ENCODE measurements around the gene ZIC4. TPM values are rescaled to one million over a fixed set of nuclear protein-coding genes. Genes with fewer than 3 reads are reported as not detected.

The ZIC4 gene
- total and polyA plus RNA-seq, 7 experiments from 2014 or later = not detected

GRCh38 chr3:147407498-147408187 is 1.3 kb upstream of the ZIC4 start:
- Mint-ChIP-seq H3K4me1 (peaks cover 9 to 38% (median 26%) of the 10 kb centered on the region in 7 donors), H3K4me3 (peak overlapping the region in 7 of 10 donors; percentile 37 to 70 (median 47)), H3K9me3 (peaks cover 0 to 60% (median 20%) of the 10 kb centered on the region in 11 donors), H3K36me3 (peaks cover 0 to 21% (median 6%) of the 10 kb centered on the region in 5 donors), H3K27me3 (peaks cover 79 to 87% (median 83%) of the 10 kb centered on the region in 5 donors), H3K27ac (peak overlapping the region in 2 of 9 donors; percentile 54 to 91)
- no peak overlapping the region for H3K4me3 ChIP-seq (ENCODE audit: low read length)
- ATAC-seq (no peak), DNase-seq (no peak)
- H3K27ac ChIP-seq (ENCODE audit: low read depth, low read length) = no peak overlapping the region
- intact Hi-C loops (cut with micrococcal nuclease) = no loop called here
- ChIA-PET POLR2A (no interaction called here), CTCF (no interaction called here)
- peaks cover 0 to 15% (median 0%) of the 10 kb centered on the region in 3 experiments for H3K9me3 ChIP-seq (ENCODE audit: control insufficient read depth in 2 of 3, low read length in 3 of 3)
- no peaks in the 10 kb centered on the region for H3K36me3 ChIP-seq (ENCODE audit: control insufficient read depth in 2 of 3, insufficient read depth in 3 of 3, low read length in 3 of 3)
- peaks cover 0 to 25% of the 10 kb centered on the region in 2 donors for H3K27me3 ChIP-seq (ENCODE audit: control insufficient read depth in 2 of 2, insufficient read depth in 2 of 2, low read length in 2 of 2)
- H3K4me1 ChIP-seq (ENCODE audit: control insufficient read depth in 2 of 2, insufficient read depth in 2 of 2, low read length in 2 of 2) = no peaks in the 10 kb centered on the region

DNA sequence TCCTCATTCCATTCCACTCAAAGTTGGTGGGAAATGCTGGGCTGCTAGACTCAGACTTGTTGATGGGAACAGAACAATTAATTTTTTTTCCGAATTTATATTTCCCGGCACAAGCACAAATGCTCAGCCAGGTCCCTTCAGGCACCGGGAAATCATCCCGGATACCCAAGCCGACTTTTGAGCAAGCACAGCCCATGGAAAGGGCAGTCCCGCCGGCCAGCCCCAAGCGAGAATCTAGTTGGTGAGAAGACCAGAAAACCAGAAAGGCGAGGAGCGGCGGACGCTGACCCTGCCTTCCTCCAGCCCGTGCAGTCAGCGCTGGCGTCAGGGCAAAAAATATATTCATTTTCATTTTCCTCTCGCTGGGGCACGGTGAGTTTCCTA is 763 bp upstream of the ZIC4 start:
- intact Hi-C loops (cut with micrococcal nuclease) = no loop called here
- POLR2A ChIA-PET = no interaction called here

GRCh38 chr3:147405231-147406027 is 914 bp downstream of the ZIC4 start:
- Mint-ChIP-seq H3K4me3 (peak overlapping the region in 1 of 10 donors; percentile 38), H3K4me1 (peaks cover 0 to 20% (median 10%) of the 10 kb centered on the region in 7 donors), H3K36me3 (peaks cover 0 to 16% (median 5%) of the 10 kb centered on the region in 5 donors), H3K27me3 (peaks cover 81 to 90% (median 83%) of the 10 kb centered on the region in 5 donors), H3K9me3 (peaks cover 0 to 66% (median 22%) of the 10 kb centered on the region in 11 donors), H3K27ac (peak overlapping the region in 1 of 9 donors; percentile 33)
- H3K4me1 ChIP-seq (ENCODE audit: control insufficient read depth in 2 of 2, insufficient read depth in 2 of 2, low read length in 2 of 2) = no peaks in the 10 kb centered on the region
- H3K27ac ChIP-seq (ENCODE audit: low read depth, low read length) = no peak overlapping the region
- POLR2A ChIA-PET = no interaction called here
- intact Hi-C loops (cut with micrococcal nuclease) = no loop called here
- peaks cover 0 to 15% (median 0%) of the 10 kb centered on the region in 3 experiments for H3K9me3 ChIP-seq (ENCODE audit: control insufficient read depth in 2 of 3, low read length in 3 of 3)
- no peaks in the 10 kb centered on the region for H3K36me3 ChIP-seq (ENCODE audit: control insufficient read depth in 2 of 3, insufficient read depth in 3 of 3, low read length in 3 of 3)
- no peak overlapping the region for H3K4me3 ChIP-seq (ENCODE audit: low read length)
- H3K27me3 ChIP-seq (ENCODE audit: control insufficient read depth in 2 of 2, insufficient read depth in 2 of 2, low read length in 2 of 2) = peaks cover 0 to 12% of the 10 kb centered on the region in 2 donors
- ATAC-seq (no peak), DNase-seq (no peak)
- CTCF ChIA-PET = no interaction called here

More for the DNA sequence above, 763 bp upstream of the ZIC4 start:
- Mint-ChIP-seq H3K36me3 (peaks cover 0 to 21% (median 6%) of the 10 kb centered on the region in 5 donors), H3K27me3 (peaks cover 80 to 87% (median 83%) of the 10 kb centered on the region in 5 donors), H3K4me1 (peaks cover 6 to 34% (median 23%) of the 10 kb centered on the region in 7 donors), H3K27ac (peak overlapping the region in 2 of 9 donors; percentile 13 to 17), H3K4me3 (no peak overlapping the region), H3K9me3 (peaks cover 0 to 60% (median 22%) of the 10 kb centered on the region in 11 donors)
- CTCF ChIA-PET = no interaction called here
- ATAC-seq = no peak
- no peak for DNase-seq
- peaks cover 0 to 25% of the 10 kb centered on the region in 2 donors for H3K27me3 ChIP-seq (ENCODE audit: control insufficient read depth in 2 of 2, insufficient read depth in 2 of 2, low read length in 2 of 2)
- H3K4me1 ChIP-seq (ENCODE audit: control insufficient read depth in 2 of 2, insufficient read depth in 2 of 2, low read length in 2 of 2) = no peaks in the 10 kb centered on the region
- no peak overlapping the region for H3K4me3 ChIP-seq (ENCODE audit: low read length)
- H3K27ac ChIP-seq (ENCODE audit: low read depth, low read length) = no peak overlapping the region
- no peaks in the 10 kb centered on the region for H3K36me3 ChIP-seq (ENCODE audit: control insufficient read depth in 2 of 3, insufficient read depth in 3 of 3, low read length in 3 of 3)
- H3K9me3 ChIP-seq (ENCODE audit: control insufficient read depth in 2 of 3, low read length in 3 of 3) = peaks cover 0 to 15% (median 0%) of the 10 kb centered on the region in 3 experiments

DNA sequence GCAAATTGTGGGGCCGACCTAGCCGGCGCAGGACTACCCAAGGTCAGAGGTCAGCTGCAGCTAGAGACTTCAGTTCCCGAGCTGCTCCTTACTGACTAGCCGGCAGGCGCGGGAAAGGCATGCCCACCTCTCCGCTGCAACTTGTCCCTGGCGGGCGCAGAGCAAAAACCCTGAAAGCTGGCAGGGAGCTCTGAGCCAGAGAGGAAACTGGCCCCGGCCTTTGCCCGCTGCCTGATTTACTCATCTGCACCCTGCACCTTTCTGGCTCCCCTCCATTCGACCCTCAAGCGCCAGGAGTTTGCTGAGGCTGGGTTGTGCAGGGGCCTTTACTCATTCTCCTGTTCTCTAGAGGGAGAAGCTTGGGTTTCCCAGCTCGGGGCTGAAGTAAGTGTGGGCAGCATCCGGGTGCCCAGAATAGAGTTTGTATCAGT is 1.5 kb downstream of the ZIC4 start:
- no peak for ATAC-seq
- CTCF ChIA-PET = interaction anchor here (0.5 kb wide), 1 partner anchor 12 kb away, joined by 3 read pairs; no protein-coding TSS in a partner anchor

DNA sequence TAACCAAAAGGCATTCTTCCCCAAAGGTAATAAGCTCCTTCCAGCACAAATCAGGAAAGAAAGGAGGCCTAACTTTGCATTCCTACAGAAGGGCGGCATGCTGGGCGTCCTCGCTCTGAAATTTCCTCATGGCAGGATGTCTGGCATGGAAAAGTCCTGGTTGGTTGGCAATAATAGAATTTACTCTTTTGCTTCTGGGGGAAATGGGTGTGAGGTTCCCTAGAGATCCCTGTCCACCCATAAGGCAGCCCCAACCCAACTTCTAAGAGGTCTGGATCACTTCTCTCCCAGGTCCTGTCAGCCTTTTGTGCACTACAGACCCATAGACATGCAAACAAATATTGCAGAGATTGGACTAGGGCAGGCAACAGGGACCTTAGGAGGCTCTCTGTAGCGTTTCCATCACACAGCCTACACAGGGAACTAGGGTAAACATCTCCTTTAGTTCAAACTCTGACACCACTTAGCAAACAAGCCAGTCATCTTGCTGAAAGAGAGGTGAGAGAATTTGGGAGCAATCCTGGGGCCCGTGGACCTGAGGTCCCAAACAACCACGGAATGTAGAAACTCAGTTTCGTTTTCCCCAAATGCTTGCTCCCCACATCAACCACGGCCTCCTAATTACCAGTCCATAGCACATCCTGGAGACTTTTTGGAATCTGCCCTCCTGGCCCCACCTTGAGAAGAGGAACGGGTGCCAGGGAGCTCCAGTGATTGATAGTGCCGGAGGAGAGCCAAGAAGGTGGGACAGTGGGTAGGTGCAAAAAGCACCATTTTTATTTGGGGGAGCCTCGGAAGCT is 2.1 kb downstream of the ZIC4 start:
- ATAC-seq (no peak), DNase-seq (no peak)
- intact Hi-C loops (cut with micrococcal nuclease) = no loop called here
- Mint-ChIP-seq H3K36me3 (peaks cover 0 to 16% (median 5%) of the 10 kb centered on the region in 5 donors), H3K4me1 (peaks cover 0 to 16% (median 10%) of the 10 kb centered on the region in 7 donors), H3K27me3 (peaks cover 83 to 94% (median 88%) of the 10 kb centered on the region in 5 donors), H3K9me3 (peaks cover 0 to 72% (median 22%) of the 10 kb centered on the region in 11 donors), H3K27ac (no peak overlapping the region), H3K4me3 (no peak overlapping the region)
- Histone ChIP-seq H3K27ac (ENCODE audit: low read depth, low read length) (no peak overlapping the region), H3K4me1 (ENCODE audit: control insufficient read depth in 2 of 2, insufficient read depth in 2 of 2, low read length in 2 of 2) (no peaks in the 10 kb centered on the region), H3K27me3 (ENCODE audit: control insufficient read depth in 2 of 2, insufficient read depth in 2 of 2, low read length in 2 of 2) (peaks cover 0 to 7% of the 10 kb centered on the region in 2 donors), H3K9me3 (ENCODE audit: control insufficient read depth in 2 of 3, low read length in 3 of 3) (peaks cover 0 to 15% (median 0%) of the 10 kb centered on the region in 3 experiments), H3K4me3 (ENCODE audit: low read length) (no peak overlapping the region), H3K36me3 (ENCODE audit: control insufficient read depth in 2 of 3, insufficient read depth in 3 of 3, low read length in 3 of 3) (no peaks in the 10 kb centered on the region)
- CTCF ChIA-PET = interaction anchor here (0.5 kb wide), 1 partner anchor 13 kb away, joined by 3 read pairs; no protein-coding TSS in a partner anchor
- POLR2A ChIA-PET = no interaction called here

More for the DNA sequence above, 1.5 kb downstream of the ZIC4 start:
- peak overlapping the region in 1 of 9 donors; percentile 33 for H3K27ac Mint-ChIP-seq
- H3K9me3 Mint-ChIP-seq = peaks cover 0 to 66% (median 22%) of the 10 kb centered on the region in 11 donors
- H3K36me3 ChIP-seq (ENCODE audit: control insufficient read depth in 2 of 3, insufficient read depth in 3 of 3, low read length in 3 of 3) = no peaks in the 10 kb centered on the region
- H3K4me3 ChIP-seq (ENCODE audit: low read length) = no peak overlapping the region
- peaks cover 81 to 92% (median 85%) of the 10 kb centered on the region in 5 donors for H3K27me3 Mint-ChIP-seq
- H3K4me1 ChIP-seq (ENCODE audit: control insufficient read depth in 2 of 2, insufficient read depth in 2 of 2, low read length in 2 of 2) = no peaks in the 10 kb centered on the region
- DNase-seq = no peak
- H3K9me3 ChIP-seq (ENCODE audit: control insufficient read depth in 2 of 3, low read length in 3 of 3) = peaks cover 0 to 15% (median 0%) of the 10 kb centered on the region in 3 experiments
- H3K4me3 Mint-ChIP-seq = peak overlapping the region in 1 of 10 donors; percentile 38
- H3K27me3 ChIP-seq (ENCODE audit: control insufficient read depth in 2 of 2, insufficient read depth in 2 of 2, low read length in 2 of 2) = peaks cover 0 to 10% of the 10 kb centered on the region in 2 donors
- H3K36me3 Mint-ChIP-seq = peaks cover 0 to 16% (median 5%) of the 10 kb centered on the region in 5 donors
- POLR2A ChIA-PET = no interaction called here
- intact Hi-C loops (cut with micrococcal nuclease) = no loop called here
- peaks cover 0 to 20% (median 10%) of the 10 kb centered on the region in 7 donors for H3K4me1 Mint-ChIP-seq
- H3K27ac ChIP-seq (ENCODE audit: low read depth, low read length) = no peak overlapping the region

DNA sequence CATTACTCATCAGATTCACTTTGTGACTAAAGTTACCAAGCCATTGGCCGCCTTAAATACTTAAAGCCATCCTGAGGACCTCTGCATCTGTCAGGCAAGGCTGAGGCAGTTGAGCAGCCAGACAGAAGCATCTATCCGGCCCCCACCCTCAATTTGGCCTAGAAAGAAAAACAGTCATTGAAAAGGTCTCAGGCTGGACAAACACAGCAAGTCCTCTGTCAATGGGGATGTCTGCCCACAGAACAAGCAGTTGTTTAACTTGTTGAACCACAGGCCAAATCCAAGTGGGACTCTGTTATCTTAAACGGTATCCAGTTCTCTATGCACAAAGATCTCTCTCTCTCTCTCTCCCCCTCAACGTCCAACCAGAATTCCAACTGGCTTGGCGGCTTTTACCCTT is 2.8 kb downstream of the ZIC4 start:
- peaks cover 0 to 70% (median 19%) of the 10 kb centered on the region in 11 donors for H3K9me3 Mint-ChIP-seq

More for the DNA sequence above, 2.8 kb downstream of the ZIC4 start:
- H3K9me3 ChIP-seq (ENCODE audit: control insufficient read depth in 2 of 3, low read length in 3 of 3) = peaks cover 0 to 15% (median 0%) of the 10 kb centered on the region in 3 experiments
- H3K27me3 ChIP-seq (ENCODE audit: control insufficient read depth in 2 of 2, insufficient read depth in 2 of 2, low read length in 2 of 2) = peaks cover 0 to 6% of the 10 kb centered on the region in 2 donors
- ChIA-PET POLR2A (no interaction called here), CTCF (no interaction called here)
- peaks cover 0 to 11% (median 6%) of the 10 kb centered on the region in 7 donors for H3K4me1 Mint-ChIP-seq
- H3K27ac ChIP-seq (ENCODE audit: low read depth, low read length) = no peak overlapping the region
- peaks cover 0 to 16% (median 4%) of the 10 kb centered on the region in 5 donors for H3K36me3 Mint-ChIP-seq
- H3K27ac Mint-ChIP-seq = no peak overlapping the region
- intact Hi-C loops (cut with micrococcal nuclease) = no loop called here
- H3K4me3 Mint-ChIP-seq = no peak overlapping the region
- DNase-seq (no peak), ATAC-seq (no peak)
- H3K27me3 Mint-ChIP-seq = peaks cover 83 to 92% (median 87%) of the 10 kb centered on the region in 5 donors
- no peaks in the 10 kb centered on the region for H3K36me3 ChIP-seq (ENCODE audit: control insufficient read depth in 2 of 3, insufficient read depth in 3 of 3, low read length in 3 of 3)
- no peak overlapping the region for H3K4me3 ChIP-seq (ENCODE audit: low read length)
- no peaks in the 10 kb centered on the region for H3K4me1 ChIP-seq (ENCODE audit: control insufficient read depth in 2 of 2, insufficient read depth in 2 of 2, low read length in 2 of 2)

Measured in naive thymus-derived CD4-positive, alpha-beta T cell (primary cell).